ENCODE measurements around the gene MAN1A2. TPM values are rescaled to one million over a fixed set of nuclear protein-coding genes. Genes with fewer than 3 reads are reported as not detected.
"Not testable (repeated sequence)": the region's sequence is repeated elsewhere in the genome, so short reads cannot be mapped to it uniquely, and the experiment has no call there.

MAN1A2 gene
- total RNA-seq, 4 donors from 2014 or later: 18.1 to 37.4 (median 26.3) TPM

- intact Hi-C loops (cut with DNase I): no loop called here
- TF ChIP-seq CTCF (IDR thresholded peaks at IDR 0.05) (no peak), POLR2A (IDR thresholded peaks at IDR 0.05) (no peak)
- no peaks in the 10 kb centered on the region for H3K4me1 ChIP-seq
These were observed 20.9 kb upstream of the MAN1A2 start for GRCh38 chr1:117346206-117346928.

GRCh38 chr1:117347907-117348306, 19.3 kb upstream of the MAN1A2 start:
- DNase-seq: no peak
- WGBS, 2 donors: 93 to 95% methylated on average over 4 of the region's 4 CpGs

More at GRCh38 chr1:117346206-117346928, 20.9 kb upstream of the MAN1A2 start:
- no peak for DNase-seq
- 65 to 72% methylated on average over 4 of the region's 4 CpGs for WGBS, 2 donors
- Histone ChIP-seq H3K4me3 (no peak overlapping the region), H3K36me3 (no peaks in the 10 kb centered on the region), H3K27ac (no peak overlapping the region), H3K27me3 (no peaks in the 10 kb centered on the region), H3K9me3 (no peaks in the 10 kb centered on the region)

GRCh38 chr1:117352695-117353094, 14.6 kb upstream of the MAN1A2 start:
- H3K36me3 ChIP-seq; H3K9me3 ChIP-seq; H3K27ac ChIP-seq; H3K4me3 ChIP-seq; H3K4me1 ChIP-seq; DNase-seq; H3K27me3 ChIP-seq; intact Hi-C loops (cut with DNase I): not testable (repeated sequence)
- WGBS, 2 donors: no CpG with 5 or more reads among the region's 3 CpGs

More at GRCh38 chr1:117347907-117348306, 19.3 kb upstream of the MAN1A2 start:
- Histone ChIP-seq H3K27ac (no peak overlapping the region), H3K9me3 (no peaks in the 10 kb centered on the region), H3K4me3 (no peak overlapping the region), H3K27me3 (no peaks in the 10 kb centered on the region), H3K36me3 (no peaks in the 10 kb centered on the region), H3K4me1 (no peaks in the 10 kb centered on the region)
- intact Hi-C loops (cut with DNase I): no loop called here
- TF ChIP-seq POLR2A (IDR thresholded peaks at IDR 0.05) (no peak), CTCF (IDR thresholded peaks at IDR 0.05) (no peak)

- H3K9me3 ChIP-seq; intact Hi-C loops (cut with DNase I); DNase-seq; H3K36me3 ChIP-seq; H3K27me3 ChIP-seq: not testable (repeated sequence)
- peaks cover 0 to 14% (median 0%) of the 10 kb centered on the region in 3 donors for H3K4me1 ChIP-seq
- peak in 2 of 6 experiments; percentile 6 to 10 for TF ChIP-seq CTCF (IDR thresholded peaks at IDR 0.05)
- peak overlapping the region; percentile 27 to 54 (median 36) for H3K4me3 ChIP-seq
- WGBS, 2 donors: 73 to 76% methylated on average over 3 to 19 of the region's 24 CpGs
- peak overlapping the region; percentile 39 to 63 (median 47) for H3K27ac ChIP-seq
These were observed 9.2 kb upstream of the MAN1A2 start for GRCh38 chr1:117357833-117358603.

- H3K36me3 ChIP-seq; DNase-seq; H3K27me3 ChIP-seq; intact Hi-C loops (cut with DNase I); H3K9me3 ChIP-seq: not testable (repeated sequence)
- peak overlapping the region; percentile 27 to 54 (median 36) for H3K4me3 ChIP-seq
- peaks cover 0 to 20% (median under 1%) of the 10 kb centered on the region in 3 donors for H3K4me1 ChIP-seq
- peak overlapping the region; percentile 39 to 63 (median 47) for H3K27ac ChIP-seq
- 56 to 68% methylated on average over 7 of the region's 8 CpGs for WGBS, 2 donors
These were observed 8.7 kb upstream of the MAN1A2 start for GRCh38 chr1:117358604-117358887.

GRCh38 chr1:117359561-117360289, 7.5 kb upstream of the MAN1A2 start:
- Histone ChIP-seq H3K27ac (no peak overlapping the region), H3K4me1 (peaks cover 0 to 31% (median 6%) of the 10 kb centered on the region in 3 donors), H3K36me3 (no peaks in the 10 kb centered on the region), H3K9me3 (no peaks in the 10 kb centered on the region), H3K27me3 (no peaks in the 10 kb centered on the region), H3K4me3 (no peak overlapping the region)
- TF ChIP-seq POLR2A (IDR thresholded peaks at IDR 0.05) (no peak), CTCF (IDR thresholded peaks at IDR 0.05) (no peak)
- WGBS, 2 donors: 67 to 76% methylated on average over 4 of the region's 4 CpGs
- intact Hi-C loops (cut with DNase I): no loop called here
- DNase-seq: no peak
